ENCODE measurements around the gene DIDO1. TPM values are rescaled to one million over a fixed set of nuclear protein-coding genes. Genes with fewer than 3 reads are reported as not detected.
"Not testable (repeated sequence)": the region's sequence is repeated elsewhere in the genome, so short reads cannot be mapped to it uniquely, and the experiment has no call there.

Gene DIDO1
- polyA plus RNA-seq, 4 donors = 52.4 to 65.6 (median 62.2) TPM

GRCh38 chr20:62882426-62882825 is 43.9 kb downstream of the DIDO1 start:
- DNase-seq (ENCODE audit: low read depth in 4 of 4, low spot score in 2 of 4) = no peak

GRCh38 chr20:62881662-62882395 is 44.5 kb downstream of the DIDO1 start:
- DNase-seq (ENCODE audit: low read depth in 4 of 4, low spot score in 2 of 4) = no peak

GRCh38 chr20:62880935-62881661 is 45.2 kb downstream of the DIDO1 start:
- DNase-seq (ENCODE audit: low read depth in 4 of 4, low spot score in 2 of 4) = no peak

GRCh38 chr20:62880147-62880934 is 46.0 kb downstream of the DIDO1 start:
- DNase-seq (ENCODE audit: low read depth in 4 of 4, low spot score in 2 of 4) = no peak

GRCh38 chr20:62879275-62880146 is 46.8 kb downstream of the DIDO1 start:
- DNase-seq (ENCODE audit: low read depth in 4 of 4, low spot score in 2 of 4) = no peak

GRCh38 chr20:62878244-62879038 is 47.9 kb downstream of the DIDO1 start:
- no peak for DNase-seq (ENCODE audit: low read depth in 4 of 4, low spot score in 2 of 4)

- no peak for DNase-seq (ENCODE audit: low read depth in 4 of 4, low spot score in 2 of 4)
Measured at GRCh38 chr20:62876902-62877816, 49.1 kb downstream of the DIDO1 start.

GRCh38 chr20:62876501-62876901 is 49.8 kb downstream of the DIDO1 start:
- no peak for DNase-seq (ENCODE audit: low read depth in 4 of 4, low spot score in 2 of 4)

GRCh38 chr20:62875419-62876361 is 50.6 kb downstream of the DIDO1 start:
- peak in 1 of 4 donors; percentile 61 for DNase-seq (ENCODE audit: low read depth in 4 of 4, low spot score in 2 of 4)

GRCh38 chr20:62874964-62875344 is 51.4 kb downstream of the DIDO1 start:
- no peak for DNase-seq (ENCODE audit: low read depth in 4 of 4, low spot score in 2 of 4)

GRCh38 chr20:62873681-62874031 is 52.6 kb downstream of the DIDO1 start:
- DNase-seq (ENCODE audit: low read depth in 4 of 4, low spot score in 2 of 4) = not testable (repeated sequence)

GRCh38 chr20:62873280-62873679 is 53.0 kb downstream of the DIDO1 start:
- no peak for DNase-seq (ENCODE audit: low read depth in 4 of 4, low spot score in 2 of 4)

GRCh38 chr20:62872862-62873261 is 53.4 kb downstream of the DIDO1 start:
- no peak for DNase-seq (ENCODE audit: low read depth in 4 of 4, low spot score in 2 of 4)

- no peak for DNase-seq (ENCODE audit: low read depth in 4 of 4, low spot score in 2 of 4)
Measured at GRCh38 chr20:62872184-62872847, 54.0 kb downstream of the DIDO1 start.

- no peak for DNase-seq (ENCODE audit: low read depth in 4 of 4, low spot score in 2 of 4)
Measured at GRCh38 chr20:62864207-62864606, 62.1 kb downstream of the DIDO1 start.

GRCh38 chr20:62861726-62862336 is 64.5 kb downstream of the DIDO1 start, which contains the start of gene TCFL5:
TSS of gene TCFL5 (minus strand) at chr20:62861822. CDS start at chr20:62861670, 152 bp downstream.
- peak in 3 of 4 donors; percentile 47 to 61 (median 54) for DNase-seq (ENCODE audit: low read depth in 4 of 4, low spot score in 2 of 4)

Data from left renal cortex interstitium (tissue), 4 donors.